ENCODE measurements around the gene JMJD8. TPM values are rescaled to one million over a fixed set of nuclear protein-coding genes. Genes with fewer than 3 reads are reported as not detected.

Gene JMJD8
- total and polyA plus RNA-seq, 9 of the 15 experiments (the other 6 are each of a cell fraction or from before 2014, with no cell fraction given) = 1.2 to 50.6 (median 29.3) TPM

DNA sequence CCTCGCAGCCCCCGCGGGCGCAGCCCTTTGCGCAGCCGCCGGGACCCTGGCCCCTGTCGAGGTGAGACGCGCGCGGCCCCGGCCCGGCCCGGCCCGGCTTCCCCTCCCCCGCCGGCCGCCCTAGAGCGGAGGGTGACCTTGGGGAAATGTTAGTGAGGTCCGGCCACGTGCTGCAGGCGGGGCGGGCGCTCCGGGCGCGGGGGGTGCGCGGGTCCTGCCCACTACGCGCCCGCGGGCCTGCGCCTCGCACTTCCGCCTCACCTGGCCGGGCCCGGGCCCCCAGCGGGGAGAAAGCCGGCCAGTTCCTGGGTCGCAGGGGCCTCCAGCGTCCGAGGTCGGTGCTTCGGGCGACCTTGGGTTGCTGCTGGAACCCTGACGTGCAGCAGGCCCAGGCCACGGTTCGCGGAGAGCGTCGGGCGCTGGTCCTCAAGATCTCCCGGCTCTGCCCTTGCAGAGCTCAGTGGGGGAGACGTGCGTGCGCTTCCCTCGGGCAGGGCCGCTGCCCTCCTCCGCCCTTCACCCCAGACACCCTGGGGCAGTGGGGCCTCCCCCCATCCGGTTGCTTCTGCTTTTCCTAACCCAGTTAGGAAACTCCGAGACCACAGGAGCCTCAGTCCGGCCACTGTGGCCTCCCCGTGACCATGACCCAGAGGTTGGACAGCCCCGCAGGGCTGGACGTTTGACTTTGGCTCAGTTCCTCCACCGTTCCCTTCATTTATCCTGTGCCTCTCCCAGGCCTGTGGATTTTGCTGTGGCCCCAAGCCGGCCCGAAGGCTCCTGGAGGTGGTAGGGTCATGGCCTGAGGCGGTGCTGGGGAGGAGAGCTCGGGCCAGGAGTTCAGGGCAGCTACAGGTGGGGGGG is 41.7 kb downstream of the JMJD8 start (continued):
- TF ChIP-seq, protein P1, sequence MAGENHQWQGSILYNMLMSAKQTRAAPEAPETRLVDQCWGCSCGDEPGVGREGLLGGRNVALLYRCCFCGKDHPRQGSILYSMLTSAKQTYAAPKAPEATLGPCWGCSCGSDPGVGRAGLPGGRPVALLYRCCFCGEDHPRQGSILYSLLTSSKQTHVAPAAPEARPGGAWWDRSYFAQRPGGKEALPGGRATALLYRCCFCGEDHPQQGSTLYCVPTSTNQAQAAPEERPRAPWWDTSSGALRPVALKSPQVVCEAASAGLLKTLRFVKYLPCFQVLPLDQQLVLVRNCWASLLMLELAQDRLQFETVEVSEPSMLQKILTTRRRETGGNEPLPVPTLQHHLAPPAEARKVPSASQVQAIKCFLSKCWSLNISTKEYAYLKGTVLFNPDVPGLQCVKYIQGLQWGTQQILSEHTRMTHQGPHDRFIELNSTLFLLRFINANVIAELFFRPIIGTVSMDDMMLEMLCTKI (IDR thresholded peaks at IDR 0.05; ENCODE audit: partially characterized antibody) = no peak
- TF ChIP-seq, protein P2, sequence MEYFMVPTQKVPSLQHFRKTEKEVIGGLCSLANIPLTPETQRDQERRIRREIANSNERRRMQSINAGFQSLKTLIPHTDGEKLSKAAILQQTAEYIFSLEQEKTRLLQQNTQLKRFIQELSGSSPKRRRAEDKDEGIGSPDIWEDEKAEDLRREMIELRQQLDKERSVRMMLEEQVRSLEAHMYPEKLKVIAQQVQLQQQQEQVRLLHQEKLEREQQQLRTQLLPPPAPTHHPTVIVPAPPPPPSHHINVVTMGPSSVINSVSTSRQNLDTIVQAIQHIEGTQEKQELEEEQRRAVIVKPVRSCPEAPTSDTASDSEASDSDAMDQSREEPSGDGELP (CRISPR knock-in tag; IDR thresholded peaks at IDR 0.05; ENCODE audit: borderline replicate concordance) = peak; percentile 43; the same call in 1 of the 2 replicates
- TF ChIP-seq XRCC4 (IDR thresholded peaks at IDR 0.05; ENCODE audit: extremely low read depth, insufficient read depth, insufficient read length) (no peak), LCOR (CRISPR knock-in tag; IDR thresholded peaks at IDR 0.05) (no peak), SMARCC2 (IDR thresholded peaks at IDR 0.05; ENCODE audit: low read depth) (no peak), HNRNPUL1 (IDR thresholded peaks at IDR 0.05; ENCODE audit: low read length) (no peak), DNMT1 (IDR thresholded peaks at IDR 0.05) (no peak), ZKSCAN3 (CRISPR knock-in tag; IDR thresholded peaks at IDR 0.05) (no peak), ETV5 (CRISPR knock-in tag; IDR thresholded peaks at IDR 0.05; ENCODE audit: low read depth) (no peak), RBFOX2 (IDR thresholded peaks at IDR 0.05; ENCODE audit: low read depth, low read length) (peak; percentile 10), CBFB (CRISPR knock-in tag; IDR thresholded peaks at IDR 0.05) (no peak), ZFX (CRISPR knock-in tag; IDR thresholded peaks at IDR 0.05) (peak; percentile 77), SMAD3 (CRISPR knock-in tag; conservative IDR thresholded peaks at IDR 0.05) (no peak), ZNF444 (CRISPR knock-in tag; IDR thresholded peaks at IDR 0.05) (no peak), AFF4 (CRISPR knock-in tag; IDR thresholded peaks at IDR 0.05) (no peak)
- TF ChIP-seq, protein P3, sequence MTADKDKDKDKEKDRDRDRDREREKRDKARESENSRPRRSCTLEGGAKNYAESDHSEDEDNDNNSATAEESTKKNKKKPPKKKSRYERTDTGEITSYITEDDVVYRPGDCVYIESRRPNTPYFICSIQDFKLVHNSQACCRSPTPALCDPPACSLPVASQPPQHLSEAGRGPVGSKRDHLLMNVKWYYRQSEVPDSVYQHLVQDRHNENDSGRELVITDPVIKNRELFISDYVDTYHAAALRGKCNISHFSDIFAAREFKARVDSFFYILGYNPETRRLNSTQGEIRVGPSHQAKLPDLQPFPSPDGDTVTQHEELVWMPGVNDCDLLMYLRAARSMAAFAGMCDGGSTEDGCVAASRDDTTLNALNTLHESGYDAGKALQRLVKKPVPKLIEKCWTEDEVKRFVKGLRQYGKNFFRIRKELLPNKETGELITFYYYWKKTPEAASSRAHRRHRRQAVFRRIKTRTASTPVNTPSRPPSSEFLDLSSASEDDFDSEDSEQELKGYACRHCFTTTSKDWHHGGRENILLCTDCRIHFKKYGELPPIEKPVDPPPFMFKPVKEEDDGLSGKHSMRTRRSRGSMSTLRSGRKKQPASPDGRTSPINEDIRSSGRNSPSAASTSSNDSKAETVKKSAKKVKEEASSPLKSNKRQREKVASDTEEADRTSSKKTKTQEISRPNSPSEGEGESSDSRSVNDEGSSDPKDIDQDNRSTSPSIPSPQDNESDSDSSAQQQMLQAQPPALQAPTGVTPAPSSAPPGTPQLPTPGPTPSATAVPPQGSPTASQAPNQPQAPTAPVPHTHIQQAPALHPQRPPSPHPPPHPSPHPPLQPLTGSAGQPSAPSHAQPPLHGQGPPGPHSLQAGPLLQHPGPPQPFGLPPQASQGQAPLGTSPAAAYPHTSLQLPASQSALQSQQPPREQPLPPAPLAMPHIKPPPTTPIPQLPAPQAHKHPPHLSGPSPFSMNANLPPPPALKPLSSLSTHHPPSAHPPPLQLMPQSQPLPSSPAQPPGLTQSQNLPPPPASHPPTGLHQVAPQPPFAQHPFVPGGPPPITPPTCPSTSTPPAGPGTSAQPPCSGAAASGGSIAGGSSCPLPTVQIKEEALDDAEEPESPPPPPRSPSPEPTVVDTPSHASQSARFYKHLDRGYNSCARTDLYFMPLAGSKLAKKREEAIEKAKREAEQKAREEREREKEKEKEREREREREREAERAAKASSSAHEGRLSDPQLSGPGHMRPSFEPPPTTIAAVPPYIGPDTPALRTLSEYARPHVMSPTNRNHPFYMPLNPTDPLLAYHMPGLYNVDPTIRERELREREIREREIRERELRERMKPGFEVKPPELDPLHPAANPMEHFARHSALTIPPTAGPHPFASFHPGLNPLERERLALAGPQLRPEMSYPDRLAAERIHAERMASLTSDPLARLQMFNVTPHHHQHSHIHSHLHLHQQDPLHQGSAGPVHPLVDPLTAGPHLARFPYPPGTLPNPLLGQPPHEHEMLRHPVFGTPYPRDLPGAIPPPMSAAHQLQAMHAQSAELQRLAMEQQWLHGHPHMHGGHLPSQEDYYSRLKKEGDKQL (CRISPR knock-in tag; IDR thresholded peaks at IDR 0.05; ENCODE audit: borderline replicate concordance) = no peak; the same call in 1 of the 2 replicates

Measured in K562 (cell line).